ENCODE results near the gene FCRLA. TPM values are rescaled to one million over a fixed set of nuclear protein-coding genes. Genes with fewer than 3 reads are reported as not detected.
"Not testable (repeated sequence)": the region's sequence is repeated elsewhere in the genome, so short reads cannot be mapped to it uniquely, and the experiment has no call there.

FCRLA gene
- total RNA-seq, 1 experiment from 2014 or later: not detected

- CTCF ChIA-PET; BruUV-seq (replicated peaks); H3K27ac Mint-ChIP-seq (ENCODE audit: unreplicated experiment); H3K36me3 Mint-ChIP-seq (ENCODE audit: insufficient read depth, unreplicated experiment); H3K27me3 Mint-ChIP-seq (ENCODE audit: unreplicated experiment); intact Hi-C loops (cut with micrococcal nuclease; ENCODE audit: unreplicated experiment); H3K4me3 Mint-ChIP-seq (ENCODE audit: low read depth, unreplicated experiment); H3K9me3 Mint-ChIP-seq (ENCODE audit: low read depth, unreplicated experiment); DNase-seq: not testable (repeated sequence)
- H3K4me1 Mint-ChIP-seq (ENCODE audit: low read depth, unreplicated experiment): peaks cover 16% of the 10 kb centered on the region
Observed at GRCh38 chr1:161673437-161673836, 33.6 kb upstream of the FCRLA start.

DNA sequence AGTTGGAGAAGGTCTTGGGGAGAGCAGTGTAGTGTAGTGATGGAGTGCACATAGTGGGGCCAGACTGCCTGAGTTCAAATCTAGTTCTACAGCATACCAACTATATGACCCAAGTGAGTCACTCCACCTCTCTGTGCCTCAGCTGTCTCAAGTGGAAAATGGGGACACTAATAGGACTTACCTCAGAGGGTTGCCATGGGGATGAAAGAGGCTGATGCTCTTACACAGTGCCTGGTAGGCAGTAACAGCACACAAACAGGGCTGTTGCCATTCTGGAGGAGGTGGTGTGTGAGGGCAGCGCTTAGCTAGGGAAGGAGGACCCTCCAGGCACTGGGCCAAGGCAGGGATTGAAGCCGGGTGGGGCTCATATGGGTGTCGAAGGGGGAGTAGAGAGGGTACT, 32.6 kb upstream of the FCRLA start:
- H3K4me1 Mint-ChIP-seq (ENCODE audit: low read depth, unreplicated experiment): peaks cover 16% of the 10 kb centered on the region
- H3K9me3 Mint-ChIP-seq (ENCODE audit: low read depth, unreplicated experiment); H3K4me3 Mint-ChIP-seq (ENCODE audit: low read depth, unreplicated experiment); H3K27me3 Mint-ChIP-seq (ENCODE audit: unreplicated experiment); intact Hi-C loops (cut with micrococcal nuclease; ENCODE audit: unreplicated experiment); H3K27ac Mint-ChIP-seq (ENCODE audit: unreplicated experiment); DNase-seq; CTCF ChIA-PET; H3K36me3 Mint-ChIP-seq (ENCODE audit: insufficient read depth, unreplicated experiment); BruUV-seq (replicated peaks): not testable (repeated sequence)

- H3K4me1 Mint-ChIP-seq (ENCODE audit: low read depth, unreplicated experiment): peaks cover 16% of the 10 kb centered on the region
- H3K36me3 Mint-ChIP-seq (ENCODE audit: insufficient read depth, unreplicated experiment); H3K9me3 Mint-ChIP-seq (ENCODE audit: low read depth, unreplicated experiment); BruUV-seq (replicated peaks); H3K27me3 Mint-ChIP-seq (ENCODE audit: unreplicated experiment); H3K4me3 Mint-ChIP-seq (ENCODE audit: low read depth, unreplicated experiment); H3K27ac Mint-ChIP-seq (ENCODE audit: unreplicated experiment); CTCF ChIA-PET; intact Hi-C loops (cut with micrococcal nuclease; ENCODE audit: unreplicated experiment); DNase-seq: not testable (repeated sequence)
Observed at GRCh38 chr1:161674908-161675307, 32.1 kb upstream of the FCRLA start.

- H3K4me1 Mint-ChIP-seq (ENCODE audit: low read depth, unreplicated experiment): peaks cover 16% of the 10 kb centered on the region
- BruUV-seq (replicated peaks): no TSS peak
- H3K4me3 Mint-ChIP-seq (ENCODE audit: low read depth, unreplicated experiment): no peak overlapping the region
- intact Hi-C loops (cut with micrococcal nuclease; ENCODE audit: unreplicated experiment): no loop called here
- no peak overlapping the region for H3K27ac Mint-ChIP-seq (ENCODE audit: unreplicated experiment)
- H3K36me3 Mint-ChIP-seq (ENCODE audit: insufficient read depth, unreplicated experiment): no peaks in the 10 kb centered on the region
- no peak for TF ChIP-seq CTCF (IDR thresholded peaks at IDR 0.05; ENCODE audit: unreplicated experiment)
- H3K27me3 Mint-ChIP-seq (ENCODE audit: unreplicated experiment): peaks cover 4% of the 10 kb centered on the region
- no peak for DNase-seq
- no peaks in the 10 kb centered on the region for H3K9me3 Mint-ChIP-seq (ENCODE audit: low read depth, unreplicated experiment)
- CTCF ChIA-PET: no interaction called here
Observed at GRCh38 chr1:161676441-161676840, 30.6 kb upstream of the FCRLA start.

GRCh38 chr1:161676958-161677689, 29.9 kb upstream of the FCRLA start:
- no peaks in the 10 kb centered on the region for H3K36me3 Mint-ChIP-seq (ENCODE audit: insufficient read depth, unreplicated experiment)
- no peak overlapping the region for H3K4me3 Mint-ChIP-seq (ENCODE audit: low read depth, unreplicated experiment)
- CTCF ChIA-PET: interaction anchor here (0.7 kb wide), 1 partner anchor 704 kb away, joined by 5 read pairs; the partner anchor contains the start of gene C1orf226
- intact Hi-C loops (cut with micrococcal nuclease; ENCODE audit: unreplicated experiment): no loop called here
- peaks cover 11% of the 10 kb centered on the region for H3K27me3 Mint-ChIP-seq (ENCODE audit: unreplicated experiment)
- DNase-seq: peak; percentile 14
- no TSS peak for BruUV-seq (replicated peaks)
- H3K9me3 Mint-ChIP-seq (ENCODE audit: low read depth, unreplicated experiment): no peaks in the 10 kb centered on the region
- no peak for TF ChIP-seq CTCF (IDR thresholded peaks at IDR 0.05; ENCODE audit: unreplicated experiment)
- H3K4me1 Mint-ChIP-seq (ENCODE audit: low read depth, unreplicated experiment): peaks cover 16% of the 10 kb centered on the region
- H3K27ac Mint-ChIP-seq (ENCODE audit: unreplicated experiment): no peak overlapping the region

- no peak for TF ChIP-seq CTCF (IDR thresholded peaks at IDR 0.05; ENCODE audit: unreplicated experiment)
- Mint-ChIP-seq H3K36me3 (ENCODE audit: insufficient read depth, unreplicated experiment) (no peaks in the 10 kb centered on the region), H3K27ac (ENCODE audit: unreplicated experiment) (no peak overlapping the region), H3K9me3 (ENCODE audit: low read depth, unreplicated experiment) (no peaks in the 10 kb centered on the region), H3K4me3 (ENCODE audit: low read depth, unreplicated experiment) (no peak overlapping the region), H3K27me3 (ENCODE audit: unreplicated experiment) (peaks cover 25% of the 10 kb centered on the region), H3K4me1 (ENCODE audit: low read depth, unreplicated experiment) (peaks cover 16% of the 10 kb centered on the region)
- no TSS peak for BruUV-seq (replicated peaks)
- no peak for DNase-seq
- CTCF ChIA-PET: no interaction called here
- intact Hi-C loops (cut with micrococcal nuclease; ENCODE audit: unreplicated experiment): no loop called here
Observed at GRCh38 chr1:161678500-161678899, 28.5 kb upstream of the FCRLA start.
